Glutamatergic neuron (in vitro differentiated cells): ENCODE data around the gene DNAH9. TPM values are rescaled to one million over a fixed set of nuclear protein-coding genes. Genes with fewer than 3 reads are reported as not detected.

Experiments
- DNase-seq: peaks from one replicate; pipeline ENCODE4 v3.0.0; 2022
- H3K27ac Mint-ChIP-seq: one replicate; pipeline ENCODE4 v1.8.0; 2020; ENCODE audit warnings: mild to moderate bottlenecking, mixed read lengths, inconsistent platforms; ENCODE audit not compliant: unreplicated experiment
- H3K27me3 Mint-ChIP-seq: one replicate; pipeline ENCODE4 v1.8.0; 2020; ENCODE audit warnings: mild to moderate bottlenecking, moderate library complexity, mixed read lengths, inconsistent platforms; ENCODE audit not compliant: unreplicated experiment
- H3K36me3 Mint-ChIP-seq: one replicate; pipeline ENCODE4 v1.8.0; 2020; ENCODE audit warnings: mild to moderate bottlenecking, mixed read lengths, inconsistent platforms; ENCODE audit not compliant: unreplicated experiment
- H3K4me1 Mint-ChIP-seq: one replicate; pipeline ENCODE4 v1.8.0; 2020; ENCODE audit warnings: mild to moderate bottlenecking, low read depth, mixed read lengths, inconsistent platforms; ENCODE audit not compliant: unreplicated experiment
- H3K4me3 Mint-ChIP-seq: one replicate; pipeline ENCODE4 v1.8.0; 2020; ENCODE audit warnings: mild to moderate bottlenecking, mixed read lengths, inconsistent platforms; ENCODE audit not compliant: unreplicated experiment
- H3K9me3 Mint-ChIP-seq: one replicate; pipeline ENCODE4 v1.8.0; 2020; ENCODE audit warnings: mild to moderate bottlenecking, moderate library complexity, mixed read lengths, inconsistent platforms; ENCODE audit not compliant: unreplicated experiment
- CTCF ChIP-seq: fragments of 200-600 bp; sonication (generic); IDR thresholded peaks from one replicate; pipeline ENCODE4 v1.5.0; 2021; ENCODE audit not compliant: partially characterized antibody, unreplicated experiment
- total RNA-seq: library from RNA; stranded (reverse); fragmentation: NEBNext Ultra II Directional; extraction: Animal tissue kit (Norgen Biotek cat#: 25700); gene quantifications from one replicate; pipeline ENCODE4 v1.2.1, GENCODE V29; 2021; ENCODE audit not compliant: unreplicated experiment

The DNAH9 gene
- total RNA-seq, 1 donor from 2014 or later: 0.86 TPM

DNA sequence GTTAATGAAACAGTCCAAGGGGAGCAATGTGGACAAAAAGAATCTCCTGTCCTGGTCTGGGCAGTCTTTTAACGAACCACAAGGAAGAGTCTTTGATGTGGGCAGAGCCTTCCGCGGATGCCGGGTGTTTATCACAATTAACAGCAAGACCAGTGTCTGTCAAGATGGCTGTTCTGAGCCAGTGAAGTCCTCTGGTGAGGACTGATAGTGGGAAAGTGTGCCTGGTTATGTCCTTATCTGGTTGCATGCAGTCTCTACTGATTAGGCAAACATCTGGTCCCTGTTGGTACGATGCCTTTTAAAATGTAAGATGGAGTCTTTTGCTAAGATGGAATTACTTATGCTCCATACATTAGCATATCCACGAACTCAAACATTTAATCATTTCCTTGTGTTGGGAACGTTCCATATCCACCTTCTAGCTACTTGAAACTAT is 310.5 kb downstream of the DNAH9 start:
- no peak overlapping the region for H3K4me3 Mint-ChIP-seq
- no peak for TF ChIP-seq CTCF
- H3K36me3 Mint-ChIP-seq: peaks cover 8% of the 10 kb centered on the region
- no peak overlapping the region for H3K27ac Mint-ChIP-seq
- H3K9me3 Mint-ChIP-seq: no peaks in the 10 kb centered on the region
- no peak for DNase-seq
- H3K27me3 Mint-ChIP-seq: no peaks in the 10 kb centered on the region
- peaks cover 7% of the 10 kb centered on the region for H3K4me1 Mint-ChIP-seq

DNA sequence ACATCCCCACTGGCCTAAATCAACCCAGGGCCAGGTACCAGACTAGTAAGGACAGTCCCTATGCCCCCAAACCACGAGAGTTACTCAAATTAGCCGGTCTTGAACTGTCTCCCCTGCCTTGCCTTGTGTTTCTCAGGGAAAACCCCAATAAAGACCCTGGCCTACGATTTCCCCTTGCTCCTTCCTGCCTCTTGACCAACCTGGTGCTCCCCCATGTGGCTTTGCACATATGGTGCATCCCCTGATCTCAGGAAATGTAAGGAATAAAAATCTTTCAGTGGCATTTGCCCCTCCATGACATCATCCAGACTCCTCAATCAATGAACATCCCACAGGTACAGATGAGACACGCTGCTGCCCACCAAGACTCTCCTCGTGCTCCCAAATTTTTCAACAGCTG is 311.1 kb downstream of the DNAH9 start:
- Mint-ChIP-seq H3K27me3 (no peaks in the 10 kb centered on the region), H3K9me3 (no peaks in the 10 kb centered on the region), H3K4me3 (no peak overlapping the region), H3K4me1 (peaks cover 7% of the 10 kb centered on the region), H3K27ac (no peak overlapping the region), H3K36me3 (peaks cover 8% of the 10 kb centered on the region)
- peak; percentile 42 for TF ChIP-seq CTCF
- peak; percentile 24 for DNase-seq

- no peak for DNase-seq
- Mint-ChIP-seq H3K4me1 (no peaks in the 10 kb centered on the region), H3K36me3 (peaks cover 8% of the 10 kb centered on the region), H3K9me3 (peaks cover 4% of the 10 kb centered on the region), H3K27me3 (no peaks in the 10 kb centered on the region), H3K27ac (no peak overlapping the region), H3K4me3 (no peak overlapping the region)
- TF ChIP-seq CTCF: no peak
Measured at GRCh38 chr17:11916091-11916490, 317.8 kb downstream of the DNAH9 start.

DNA sequence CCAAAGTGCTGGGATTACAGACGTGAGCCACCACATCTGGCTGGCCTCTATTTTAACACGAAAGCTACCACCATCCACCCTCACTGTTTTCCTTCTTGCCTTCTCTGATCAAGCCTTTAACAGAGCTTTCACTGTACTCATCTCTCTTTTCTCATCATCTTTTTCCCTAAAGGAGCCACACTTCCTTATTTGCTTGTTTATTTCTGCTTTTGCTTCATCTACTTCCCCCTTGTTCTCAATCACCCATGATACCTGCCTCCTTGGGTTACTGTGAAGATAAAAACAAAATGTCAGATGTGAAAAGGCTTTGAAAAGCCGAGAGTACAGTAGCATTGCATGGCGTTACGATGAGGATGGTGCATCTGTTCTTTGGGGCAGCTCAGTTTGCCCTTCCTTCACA is 319.1 kb downstream of the DNAH9 start:
- no peaks in the 10 kb centered on the region for H3K4me1 Mint-ChIP-seq
- H3K9me3 Mint-ChIP-seq: peaks cover 4% of the 10 kb centered on the region
- DNase-seq: no peak
- no peak overlapping the region for H3K27ac Mint-ChIP-seq
- no peaks in the 10 kb centered on the region for H3K36me3 Mint-ChIP-seq
- no peak overlapping the region for H3K4me3 Mint-ChIP-seq
- TF ChIP-seq CTCF: no peak
- H3K27me3 Mint-ChIP-seq: no peaks in the 10 kb centered on the region

DNA sequence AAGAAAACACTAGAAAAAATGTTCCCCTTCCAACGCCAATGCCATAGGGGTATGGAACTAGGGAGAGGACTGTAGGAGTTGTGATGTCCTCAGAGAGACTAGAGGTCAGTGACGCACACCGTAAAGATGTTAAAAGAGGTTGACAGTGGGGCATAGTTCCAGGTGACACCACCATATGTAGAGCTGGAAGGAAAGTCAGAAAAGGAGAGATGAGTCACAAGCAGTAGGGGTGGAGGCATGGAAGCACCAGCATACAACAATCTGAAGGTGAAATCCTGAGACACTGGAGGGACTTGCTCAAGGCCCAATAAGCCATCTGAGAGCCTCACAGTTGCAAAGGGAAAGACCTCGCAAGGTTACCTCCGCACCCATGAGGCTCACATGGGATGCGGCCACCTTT is 323.0 kb downstream of the DNAH9 start:
- TF ChIP-seq CTCF: no peak
- Mint-ChIP-seq H3K9me3 (peaks cover 6% of the 10 kb centered on the region), H3K27me3 (no peaks in the 10 kb centered on the region), H3K27ac (no peak overlapping the region), H3K4me1 (no peaks in the 10 kb centered on the region), H3K4me3 (no peak overlapping the region), H3K36me3 (no peaks in the 10 kb centered on the region)
- DNase-seq: no peak
